GM21526 (cell line): ENCODE measurements around the gene TNFRSF6B.

Source experiments
- ATAC-seq: cut with Tn5 transposase; IDR thresholded peaks from one replicate; pipeline ENCODE4 v1.9.1; 2021; ENCODE audit warnings: moderate library complexity; ENCODE audit not compliant: unreplicated experiment, low FRiP score

TNFRSF6B gene

DNA sequence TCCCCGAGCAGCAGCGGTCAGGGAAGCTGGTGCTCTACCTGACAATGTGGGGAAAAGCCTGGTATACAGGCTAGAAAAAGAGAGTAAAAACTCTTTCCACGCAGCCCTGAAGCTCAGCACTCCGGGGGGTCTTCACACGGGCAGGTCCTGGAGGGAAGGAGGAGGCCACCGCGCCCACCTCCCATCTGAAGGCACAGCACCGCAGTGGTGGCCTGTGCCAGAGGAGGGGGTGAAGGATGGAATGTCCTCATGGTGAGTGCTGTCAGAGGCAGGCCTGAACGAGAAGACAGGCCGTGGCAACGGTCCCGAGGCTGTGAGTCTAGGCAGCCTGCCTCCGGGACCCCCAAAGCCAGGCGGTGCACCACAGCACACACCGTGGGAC lies 49.0 kb downstream of the TNFRSF6B start:
- ATAC-seq = no peak

- no peak for ATAC-seq
These were observed 49.7 kb downstream of the TNFRSF6B start for GRCh38 chr20:63745961-63746731.

GRCh38 chr20:63746751-63747315 lies 50.4 kb downstream of the TNFRSF6B start:
- no peak for ATAC-seq

DNA sequence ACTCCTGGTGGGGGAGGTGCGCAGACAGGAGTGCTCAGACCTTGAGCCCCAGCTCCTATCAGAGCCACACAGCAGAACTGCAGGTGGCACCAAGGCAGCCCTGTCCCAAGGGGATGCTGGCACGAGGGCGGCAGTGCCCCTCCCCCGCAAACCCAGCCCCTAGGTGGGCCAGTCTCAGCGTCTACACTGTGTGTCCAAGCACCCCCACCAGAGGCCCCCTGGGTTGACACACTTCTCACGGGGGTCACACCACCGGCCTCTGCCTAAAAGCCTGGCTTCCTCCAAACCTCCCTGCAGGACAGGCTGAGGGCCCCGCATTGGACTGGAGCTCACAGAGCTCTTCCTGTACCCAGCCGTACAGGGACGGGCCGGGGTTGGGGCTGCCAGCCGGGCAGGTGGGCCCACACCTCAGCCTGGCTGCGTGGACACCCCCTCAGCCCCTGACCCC lies 51.2 kb downstream of the TNFRSF6B start:
- ATAC-seq = no peak
